ENCODE results near the gene ZFYVE26.
"Not testable (repeated sequence)": the region's sequence is repeated elsewhere in the genome, so short reads cannot be mapped to it uniquely, and the experiment has no call there.

The ZFYVE26 gene

DNA sequence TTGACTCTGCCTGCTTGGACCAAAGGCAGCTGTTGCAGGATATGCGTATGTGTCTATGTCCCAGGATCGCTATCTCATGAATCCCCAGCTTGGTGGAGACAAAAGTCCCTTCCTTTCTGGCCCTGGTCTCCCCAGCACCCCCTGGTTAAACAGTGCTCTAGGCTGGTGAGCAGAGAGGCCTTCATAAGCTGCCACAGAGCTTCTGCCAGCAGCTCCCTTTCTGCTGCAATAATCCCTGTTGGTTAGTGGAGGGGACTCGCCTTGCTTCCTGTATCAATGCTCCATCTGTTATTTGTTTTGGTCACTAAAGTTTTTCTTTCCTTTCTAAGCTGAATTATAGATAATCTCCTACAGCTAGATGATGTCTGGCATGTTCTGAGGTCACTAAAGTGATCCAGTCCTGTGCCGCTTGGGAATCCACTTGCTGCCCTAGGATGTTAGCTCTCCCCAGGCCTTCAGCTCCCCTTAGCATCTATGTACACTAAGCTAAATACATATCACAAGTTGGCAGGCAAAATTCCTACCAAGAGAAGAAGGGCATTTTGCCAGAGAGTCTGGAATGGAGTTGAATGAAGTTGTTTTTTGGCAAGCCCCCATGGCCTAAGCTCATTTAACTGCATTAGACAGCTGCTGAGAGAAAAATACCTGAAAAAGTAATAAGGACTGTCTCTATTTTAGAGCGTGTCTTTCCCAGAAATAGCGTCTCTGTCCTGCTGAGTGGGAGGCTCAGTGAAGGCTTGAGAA lies 66.9 kb downstream of the ZFYVE26 start:
- DNase-seq: no peak

DNA sequence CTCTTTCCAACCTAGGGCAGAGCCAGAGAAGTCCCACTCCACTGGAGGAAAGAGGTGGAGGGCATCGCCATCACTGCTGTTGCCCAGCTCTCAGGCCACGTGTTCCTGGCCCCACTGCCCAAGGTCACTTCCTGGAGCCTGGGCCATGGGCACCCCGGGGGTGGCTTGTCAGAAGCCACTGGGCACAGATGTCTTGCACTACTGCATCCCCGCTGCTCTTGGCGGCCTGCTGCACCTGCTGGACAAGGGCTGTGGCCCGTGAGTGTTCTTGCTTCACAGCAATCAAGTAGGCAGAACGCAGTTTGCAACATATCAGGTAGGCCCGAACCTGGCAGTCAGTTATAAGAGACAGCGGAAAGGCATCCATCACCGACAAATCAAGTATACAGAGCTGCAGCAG lies 68.1 kb downstream of the ZFYVE26 start:
- DNase-seq: no peak

DNA sequence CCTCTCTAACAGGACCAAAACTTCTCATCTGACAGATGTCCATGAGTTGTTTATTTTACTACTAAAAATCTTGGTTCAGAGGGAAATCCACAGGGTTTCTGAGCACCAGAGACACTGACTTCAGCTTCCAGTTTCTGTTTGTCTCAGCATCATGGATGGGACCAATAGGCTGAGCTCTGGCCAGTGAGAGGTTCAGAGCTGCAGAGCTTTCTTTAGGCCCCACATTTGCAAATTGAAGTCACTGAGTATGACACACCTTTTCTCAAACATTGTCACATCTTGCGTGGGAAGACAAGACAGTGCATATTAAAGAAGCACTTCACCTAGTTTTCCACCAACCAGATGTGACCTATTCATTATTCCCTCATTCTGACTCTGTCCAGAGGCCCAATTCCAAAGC lies 69.5 kb downstream of the ZFYVE26 start:
- DNase-seq: peak; percentile 17

DNA sequence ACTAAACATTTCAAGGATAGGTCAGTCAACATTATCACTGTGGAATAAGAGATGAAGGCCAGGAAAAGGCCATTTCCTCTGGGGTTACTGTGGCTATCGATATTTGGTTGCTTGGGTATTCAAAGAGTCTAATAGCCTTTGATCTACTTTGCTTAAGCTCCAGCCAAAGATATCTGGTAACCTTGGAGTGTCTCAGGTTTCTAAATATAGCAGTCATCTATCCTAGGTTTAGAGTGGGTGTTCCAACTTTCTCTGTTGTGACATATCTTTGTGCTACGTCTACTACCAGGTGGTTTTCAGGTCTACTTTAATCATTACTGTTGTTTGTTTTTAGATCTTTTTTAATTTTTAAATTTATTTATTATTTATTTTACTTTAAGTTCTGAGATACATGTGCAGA lies 72.3 kb downstream of the ZFYVE26 start:
- no peak for DNase-seq

DNA sequence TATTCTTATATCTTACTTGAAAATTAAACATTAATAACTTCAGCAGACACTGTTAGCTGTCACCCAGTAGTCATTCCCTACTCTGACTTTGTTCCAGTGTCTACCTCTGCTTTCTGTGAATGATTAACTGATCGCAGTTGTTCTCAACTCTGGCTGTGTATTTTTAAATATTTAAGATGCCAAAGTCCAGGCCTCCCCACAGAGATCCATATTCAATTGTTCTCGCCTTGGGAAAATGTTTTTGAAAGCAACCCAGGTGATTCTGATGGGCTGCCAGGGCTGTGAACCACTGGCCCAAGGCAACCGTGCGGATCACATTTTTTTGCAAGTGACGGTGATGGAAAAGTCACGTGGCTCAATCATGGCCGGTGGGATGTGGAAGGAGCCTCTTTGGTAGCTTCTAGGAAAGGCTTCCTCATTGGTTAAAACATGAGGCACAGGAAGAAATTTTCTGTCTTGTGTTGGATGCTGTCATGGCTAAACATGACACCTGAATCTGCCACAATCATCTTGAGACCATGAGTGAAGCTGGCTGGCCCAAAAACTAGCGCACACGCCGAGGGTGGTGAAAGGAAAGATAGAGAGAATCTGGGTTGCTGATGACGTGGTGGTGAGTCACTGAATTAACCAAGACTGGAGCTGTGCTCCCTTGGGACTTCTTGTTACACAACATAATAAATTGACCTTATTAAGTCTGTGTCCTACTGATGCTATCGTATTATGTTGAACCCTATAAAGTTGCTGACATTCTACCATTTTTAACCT lies 77.5 kb downstream of the ZFYVE26 start:
- DNase-seq: peak; percentile 17

DNA sequence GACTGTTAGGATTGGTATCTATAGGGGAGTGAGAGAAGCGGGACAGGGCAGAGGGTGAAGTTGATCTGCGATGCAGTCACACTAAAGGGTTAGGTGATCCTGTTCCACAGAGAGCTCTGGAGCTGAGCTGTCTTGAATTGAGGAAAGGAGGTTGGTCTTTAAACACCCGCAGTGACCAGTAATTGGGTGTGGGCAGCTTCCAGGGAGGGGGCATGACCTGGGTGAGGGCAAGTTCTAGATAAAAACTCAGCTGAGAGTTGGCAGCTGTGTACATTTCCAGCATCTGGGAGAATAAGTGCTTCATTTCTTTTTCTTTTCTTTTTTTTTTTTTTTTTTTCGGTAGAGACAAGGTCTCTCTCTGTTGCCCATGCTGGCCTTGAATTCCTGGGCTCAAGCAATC lies 79.6 kb downstream of the ZFYVE26 start:
- no peak for DNase-seq

DNA sequence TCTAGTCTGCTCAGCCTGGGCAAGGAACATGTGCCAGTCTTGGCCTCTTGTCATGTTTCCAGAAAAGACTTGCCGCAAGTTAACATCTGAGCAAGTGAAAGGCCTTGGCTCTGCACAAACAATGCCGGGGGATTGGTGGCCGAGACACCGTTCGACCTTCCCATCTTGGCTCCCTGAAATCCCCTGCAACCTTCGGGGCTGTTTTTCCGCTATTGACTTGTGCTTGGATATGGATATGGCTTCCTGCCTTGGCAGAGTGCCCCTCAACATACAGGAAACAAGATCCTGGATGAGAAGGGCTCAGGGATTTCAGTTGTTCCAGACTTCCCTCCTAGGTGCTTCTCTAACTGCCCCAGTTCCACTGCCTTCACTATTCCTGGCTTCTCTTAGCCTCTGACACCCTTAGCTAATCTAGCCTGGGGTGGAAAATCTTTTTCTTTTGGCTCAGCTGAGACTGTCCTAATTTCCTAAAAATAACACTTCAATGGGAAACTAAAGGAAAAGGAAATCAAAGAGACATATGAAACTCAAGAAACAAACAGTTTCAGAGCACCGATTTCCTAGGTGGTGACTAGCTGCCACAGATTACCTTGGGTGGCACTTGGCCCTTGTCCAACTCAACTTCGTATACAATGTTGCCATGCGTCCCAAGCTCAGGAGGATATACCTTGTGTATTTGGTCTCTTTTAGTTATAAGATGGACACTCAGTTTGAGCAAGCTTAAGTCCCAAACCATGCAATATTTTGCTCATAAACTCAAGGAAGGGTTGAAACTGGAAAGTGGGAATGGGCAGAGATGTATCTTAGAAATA lies 80.8 kb downstream of the ZFYVE26 start:
- DNase-seq: no peak

DNA sequence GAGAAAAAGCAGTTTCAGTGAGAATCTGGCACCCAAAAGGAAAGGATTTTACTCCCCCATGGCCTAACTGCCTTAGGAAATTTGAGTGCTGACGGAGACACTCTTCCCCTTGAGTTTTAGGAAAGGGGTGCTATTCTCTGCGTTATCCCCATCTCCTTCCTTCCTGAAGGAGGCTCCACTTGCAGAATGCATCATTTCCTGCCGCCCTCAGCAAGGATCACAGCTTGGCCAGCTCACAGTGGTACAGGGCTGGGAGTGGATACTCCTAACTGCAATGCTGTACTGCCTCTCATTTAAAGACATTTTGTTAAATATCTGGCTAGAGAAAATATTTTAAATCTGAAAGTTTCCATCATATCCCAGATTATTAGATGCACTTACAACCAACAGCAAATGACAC lies 81.7 kb downstream of the ZFYVE26 start:
- no peak for DNase-seq

DNA sequence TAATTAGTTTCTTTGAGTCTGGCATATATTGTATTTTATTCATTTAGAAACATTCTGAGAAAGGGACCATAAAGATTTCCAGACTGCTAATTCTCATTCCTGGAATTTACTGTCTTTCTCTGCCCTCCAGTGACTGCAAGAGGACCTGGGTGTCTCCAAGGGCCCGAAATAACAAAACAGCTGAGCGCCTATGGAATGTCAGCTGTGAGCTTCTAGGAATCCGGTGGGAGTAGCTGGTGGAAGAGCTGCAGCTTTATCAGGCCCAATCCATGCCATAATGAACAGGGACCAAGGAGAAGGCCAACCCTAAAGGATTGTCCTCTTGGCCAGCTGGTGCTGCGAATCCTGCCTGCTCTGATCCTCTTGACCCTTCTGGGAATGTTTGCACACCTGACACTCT lies 82.8 kb downstream of the ZFYVE26 start:
- no peak for DNase-seq

DNA sequence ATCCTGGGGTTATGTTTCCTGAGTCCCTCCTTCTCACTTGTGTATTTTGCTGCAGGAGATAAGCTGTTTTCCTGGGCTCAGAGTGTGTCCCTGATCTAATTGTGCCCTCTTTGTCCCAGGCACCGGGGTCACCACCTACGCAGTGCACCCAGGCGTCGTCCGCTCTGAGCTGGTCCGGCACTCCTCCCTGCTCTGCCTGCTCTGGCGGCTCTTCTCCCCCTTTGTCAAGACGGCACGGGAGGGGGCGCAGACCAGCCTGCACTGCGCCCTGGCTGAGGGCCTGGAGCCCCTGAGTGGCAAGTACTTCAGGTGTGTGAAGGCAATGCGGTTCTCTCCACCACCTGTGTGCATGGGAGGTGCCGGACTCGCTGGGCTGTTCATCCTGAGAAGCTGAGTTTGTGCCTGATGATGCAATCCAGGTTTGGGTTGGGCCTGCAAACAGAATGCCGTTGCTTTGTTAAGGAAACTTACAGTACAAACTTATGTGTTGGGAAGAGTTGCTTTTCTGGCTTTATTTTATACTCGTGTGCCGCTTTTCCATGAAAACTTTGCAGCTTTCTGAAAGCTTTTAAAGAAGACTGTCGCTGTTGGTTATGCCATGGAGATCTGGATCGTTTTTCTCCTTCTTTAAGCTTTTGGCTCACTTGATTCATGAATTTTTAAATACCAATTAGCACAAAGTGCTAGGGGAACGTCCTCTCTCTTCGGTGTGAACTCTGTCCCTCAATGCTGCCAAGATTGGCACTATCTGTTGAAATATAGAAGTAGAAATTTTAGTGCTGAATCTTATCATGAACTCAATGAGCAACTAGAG lies 87.1 kb downstream of the ZFYVE26 start:
- no peak for DNase-seq

DNA sequence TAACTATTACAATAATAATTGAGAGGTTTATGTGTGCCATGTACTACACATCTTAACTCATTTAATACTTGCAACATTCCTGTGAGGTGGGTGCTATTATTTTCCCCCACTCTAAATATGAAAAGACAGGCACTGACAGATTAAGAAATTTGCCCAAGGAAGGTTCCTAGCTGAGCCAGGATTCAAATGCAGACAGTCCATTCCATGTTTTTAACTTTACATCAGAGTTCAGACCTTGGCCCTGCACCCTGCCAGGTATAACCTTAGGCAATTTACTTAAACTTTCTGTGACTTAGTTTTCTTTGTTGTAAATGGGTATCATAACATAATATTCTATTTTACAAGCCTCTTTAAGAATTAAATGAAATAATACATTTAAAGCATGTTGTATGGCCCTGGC lies 88.1 kb downstream of the ZFYVE26 start:
- no peak for DNase-seq

DNA sequence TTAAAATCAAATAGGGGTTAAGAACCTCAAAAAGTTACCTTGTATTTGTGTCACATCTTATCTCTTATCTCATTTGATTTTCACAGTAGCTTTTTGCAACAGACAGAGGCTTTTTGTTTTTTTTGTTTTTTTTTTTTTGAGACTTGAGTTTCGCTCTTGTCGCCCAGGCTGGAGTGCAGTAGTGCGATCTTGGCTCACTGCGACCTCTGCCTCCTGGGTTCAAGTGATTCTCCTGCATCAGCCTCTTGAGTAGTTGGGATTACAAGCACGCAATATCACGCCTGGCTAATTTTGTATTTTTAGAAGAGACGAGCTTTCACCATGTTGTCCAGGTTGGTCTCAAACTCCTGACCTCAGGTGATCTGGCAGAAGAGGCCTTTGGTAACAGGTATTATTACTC lies 89.0 kb downstream of the ZFYVE26 start:
- DNase-seq: no peak

DNA sequence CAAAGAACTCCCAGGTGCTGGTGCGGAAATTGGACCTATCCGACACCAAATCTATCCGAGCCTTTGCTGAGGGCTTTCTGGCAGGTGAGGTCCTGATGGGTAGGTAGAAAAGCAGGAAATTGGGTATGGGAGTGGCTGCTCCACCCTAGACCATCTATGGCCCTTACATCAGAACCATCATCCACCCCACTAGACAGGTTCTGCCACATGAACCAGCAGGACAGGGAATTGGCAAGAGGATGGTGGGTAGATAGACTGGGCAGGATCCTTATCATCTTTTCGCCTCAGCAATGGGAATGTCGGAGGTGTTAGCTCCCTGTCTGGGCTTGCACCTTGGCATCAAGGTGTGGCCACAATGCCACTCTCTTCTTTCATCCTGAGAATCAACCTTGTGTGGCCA lies 91.2 kb downstream of the ZFYVE26 start:
- DNase-seq: no peak

DNA sequence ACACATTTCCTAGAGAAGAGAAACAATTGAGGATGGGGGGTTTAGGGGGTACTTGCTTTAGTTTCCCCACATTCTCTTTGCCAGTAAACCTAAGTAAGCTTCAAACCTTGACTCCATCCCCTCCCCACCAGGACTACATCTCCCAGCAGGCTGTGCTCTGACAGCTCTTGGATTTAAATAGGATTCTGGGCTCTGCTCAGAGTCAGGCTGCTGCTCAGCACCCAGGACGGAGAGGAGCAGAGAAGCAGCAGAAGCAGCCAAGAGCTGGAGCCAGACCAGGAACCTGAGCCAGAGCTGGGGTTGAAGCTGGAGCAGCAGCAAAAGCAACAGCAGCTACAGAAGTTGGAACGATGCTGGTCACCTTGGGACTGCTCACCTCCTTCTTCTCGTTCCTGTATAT lies 94.1 kb downstream of the ZFYVE26 start:
- no peak for DNase-seq

DNA sequence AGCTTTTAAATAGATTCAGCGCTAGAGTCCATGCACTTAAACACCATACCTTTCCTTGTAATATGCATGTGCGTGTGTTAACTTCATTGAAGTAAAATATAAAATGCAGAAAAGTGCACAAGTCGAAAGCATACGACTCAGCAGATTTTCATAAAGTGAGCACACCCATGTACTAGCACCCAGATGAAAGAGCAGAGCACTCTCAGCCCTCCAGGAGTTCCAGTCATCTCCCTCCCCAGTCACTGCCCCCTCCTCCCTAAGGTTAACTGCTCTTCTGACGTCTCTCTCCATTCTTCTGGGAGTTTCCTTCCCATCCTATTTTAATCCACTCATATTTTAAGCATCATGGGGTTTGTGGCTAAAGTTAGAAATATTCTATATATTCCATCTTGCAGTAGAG lies 94.5 kb downstream of the ZFYVE26 start:
- no peak for DNase-seq

DNA sequence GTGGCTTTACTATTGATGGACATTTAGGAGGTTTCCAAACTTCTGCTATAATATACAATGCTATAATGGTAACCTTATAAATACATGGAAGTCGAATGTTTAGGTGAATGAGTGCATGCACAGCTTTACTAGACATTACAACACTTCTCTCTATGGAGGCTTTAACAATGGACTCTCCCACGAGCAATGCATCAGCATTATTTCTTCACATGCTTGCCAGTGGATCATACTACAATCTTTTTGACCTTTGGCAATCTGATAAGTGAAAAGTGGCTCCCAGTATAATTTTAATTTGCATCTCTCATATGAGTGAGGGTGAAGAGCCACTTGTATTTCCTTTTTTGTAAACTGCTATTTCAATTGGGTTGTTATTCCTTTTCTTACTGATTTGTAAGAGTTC lies 96.5 kb downstream of the ZFYVE26 start:
- DNase-seq: no peak

DNA sequence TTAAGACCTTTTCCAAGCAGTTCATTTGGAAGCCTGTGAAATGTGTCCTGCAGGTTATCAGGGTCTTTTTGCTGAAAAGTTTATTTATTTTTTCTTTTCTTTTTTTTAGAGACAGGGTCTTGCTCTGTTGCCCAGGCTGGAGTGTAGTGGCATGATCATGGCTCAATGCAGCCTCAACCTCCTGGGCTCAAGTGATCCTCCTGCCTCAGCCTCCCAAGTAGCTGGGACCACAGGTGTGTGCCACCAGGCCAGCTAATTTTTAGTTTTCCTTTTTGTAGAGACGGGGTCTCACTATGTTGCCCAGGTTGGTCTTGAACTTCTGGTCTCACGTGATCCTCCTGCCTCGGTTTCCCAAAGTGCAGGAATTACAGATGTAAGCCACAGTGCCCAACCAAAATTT lies 97.0 kb downstream of the ZFYVE26 start:
- DNase-seq: not testable (repeated sequence)

DNA sequence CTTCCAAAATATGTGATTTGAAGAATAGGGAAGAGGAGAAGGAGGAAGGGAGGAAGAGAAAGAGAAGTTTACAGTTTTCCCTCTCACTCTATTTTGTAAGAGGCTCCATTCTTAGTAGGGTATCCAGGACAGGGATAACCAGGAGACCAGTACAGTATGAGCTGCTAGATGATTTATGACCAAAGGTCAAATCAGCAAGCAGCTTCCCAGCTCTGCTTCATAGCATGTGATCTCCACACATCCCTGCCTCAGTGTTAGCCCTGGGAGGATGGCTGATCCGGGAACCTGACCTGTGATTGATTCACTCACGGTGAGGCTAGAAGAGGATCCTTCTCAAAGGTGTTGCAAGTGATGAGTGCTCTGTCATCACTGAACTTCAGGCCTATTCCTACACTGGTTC lies 98.1 kb downstream of the ZFYVE26 start:
- no peak for DNase-seq

DNA sequence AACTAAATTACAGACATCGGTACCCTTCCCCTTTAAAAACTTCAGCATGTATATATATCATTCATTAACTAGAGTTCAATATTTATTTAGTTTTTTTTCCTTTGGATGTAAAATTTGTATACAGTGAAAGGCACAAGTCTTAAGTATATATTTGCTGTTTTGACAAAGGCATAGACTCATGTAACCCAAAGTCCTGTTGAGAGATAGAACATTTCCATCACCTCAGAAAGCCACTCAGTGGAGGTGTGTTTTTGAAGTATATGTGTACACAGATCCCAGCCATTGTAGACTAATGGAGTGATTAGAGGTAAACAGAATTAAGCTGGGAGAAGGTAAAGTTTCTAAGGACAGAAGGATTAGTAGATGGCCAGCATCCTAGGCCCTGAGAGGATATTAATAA lies 99.3 kb downstream of the ZFYVE26 start:
- DNase-seq: no peak

DNA sequence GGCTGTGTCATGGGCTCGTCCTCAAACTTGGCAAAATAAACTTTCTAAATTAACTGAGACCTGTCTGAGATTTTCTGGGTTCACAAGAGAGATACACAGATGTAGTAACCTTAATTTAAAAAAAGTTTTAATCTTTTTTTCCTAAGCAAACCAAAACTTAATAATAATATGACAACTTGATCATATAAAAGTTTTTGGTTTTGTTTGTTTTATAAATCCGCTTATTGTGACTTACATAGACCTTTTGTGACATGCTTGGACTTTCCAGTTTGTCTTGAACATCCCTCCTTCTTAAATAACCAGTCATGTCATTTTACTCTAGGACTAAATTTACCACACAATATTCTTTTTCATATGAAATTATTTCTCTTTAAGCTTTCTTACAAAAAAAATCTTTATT lies 106.2 kb downstream of the ZFYVE26 start:
- DNase-seq: no peak

DNA sequence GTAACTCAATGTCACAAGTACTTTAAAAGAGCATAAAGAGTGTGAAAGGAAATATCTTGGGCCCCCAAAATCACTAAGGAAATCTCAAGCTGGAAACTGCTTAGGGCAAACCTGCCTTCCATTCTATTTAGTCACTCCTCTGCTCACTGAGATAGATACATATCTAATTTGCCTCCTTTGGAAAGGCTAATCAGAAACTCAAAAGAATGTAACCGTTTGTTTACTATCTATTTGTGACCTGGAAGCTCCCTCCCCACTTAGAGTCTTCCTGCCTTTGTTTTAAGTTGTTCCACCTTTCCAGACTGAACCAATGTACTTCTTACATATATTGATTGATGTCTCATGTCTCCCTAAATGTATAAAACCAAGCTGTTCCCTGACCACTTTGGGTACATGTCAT lies 106.6 kb downstream of the ZFYVE26 start:
- not testable (repeated sequence) for DNase-seq

DNA sequence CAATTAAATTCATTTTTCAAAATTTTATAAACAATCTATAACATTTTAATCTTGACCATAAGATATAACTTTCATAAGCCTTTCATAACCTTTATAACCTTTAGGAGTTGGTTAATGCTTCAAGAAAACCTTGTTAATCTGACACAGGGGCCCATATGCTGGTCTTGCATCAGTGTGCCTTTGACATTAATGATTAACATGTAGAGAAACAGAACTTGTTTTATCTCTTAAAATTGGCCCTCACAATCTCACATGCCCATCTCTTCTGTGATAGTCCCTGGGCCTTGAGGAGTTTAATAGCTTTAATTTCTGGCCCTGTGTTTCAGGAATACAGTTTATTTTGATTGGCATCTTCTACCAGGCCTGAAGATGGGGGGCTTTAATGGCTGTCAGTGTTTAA lies 107.0 kb downstream of the ZFYVE26 start:
- DNase-seq: not testable (repeated sequence)

DNA sequence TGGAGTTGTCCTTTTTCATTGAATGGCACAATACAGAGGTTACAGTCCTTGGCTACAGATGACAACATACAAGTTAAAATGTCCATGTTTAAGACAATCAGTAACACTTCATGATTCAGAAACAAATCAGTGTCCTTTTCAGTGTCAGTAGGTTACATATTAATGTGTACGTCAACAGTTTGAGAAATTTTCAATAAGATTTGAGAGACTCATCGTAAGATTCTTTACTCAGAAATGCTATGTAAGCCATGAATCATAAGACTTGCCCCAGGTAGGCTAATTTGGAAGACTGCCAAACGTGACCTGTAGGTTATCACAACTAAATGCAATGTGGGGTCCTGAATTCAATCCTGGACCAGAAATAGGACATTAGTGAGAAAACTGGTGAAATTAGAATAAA lies 111.2 kb downstream of the ZFYVE26 start:
- no peak for DNase-seq
